GM12878 (cell line): ENCODE results near the gene C10orf88. TPM values are rescaled to one million over a fixed set of nuclear protein-coding genes. Genes with fewer than 3 reads are reported as not detected.
A peak's percentile ranks its signal among the peaks of the same experiment; 100 is the strongest.

Source experiments
- ATAC-seq: fragments of 200-7000 bp; cut with Tn5 transposase; 3 replicates; pipeline ENCODE4 v1.9.1; 2020; ENCODE audit warnings: mild to moderate bottlenecking, moderate library complexity
- BruUV-seq: library from RNA; stranded (reverse); fragments of 400-500 nt; replicated peaks from 2 replicates; lab custom pipeline; 2021; lab: Mats Ljungman, UMichigan
- CTCF ChIA-PET: fragments of 300-600 bp; sonication (Branson Sonifier 250); formaldehyde crosslinking; extraction: SDS; loops from one replicate; lab custom pipeline; 2021; ENCODE audit warnings: inconsistent platforms; lab: Yijun Ruan, JAX
- POLR2A ChIA-PET: fragments of 350-600 bp; formaldehyde crosslinking; extraction: SDS; loops from one replicate; lab custom pipeline; 2021; ENCODE audit warnings: inconsistent platforms; lab: Charles Lee
- RAD21 ChIA-PET: fragments of 300-600 bp; sonication (Branson Sonifier 250); formaldehyde crosslinking; loops from one replicate; lab custom pipeline; 2023; ENCODE audit warnings: antibody characterized with exemption; ENCODE audit not compliant: unreplicated experiment; lab: Charles Lee
- SMC1A ChIA-PET: fragments of 300-600 bp; sonication (Branson Sonifier 250); formaldehyde crosslinking; loops from one replicate; lab custom pipeline; 2023; ENCODE audit not compliant: unreplicated experiment, uncharacterized antibody; lab: Charles Lee
- DNase-seq: peaks from one replicate; pipeline ENCODE4 v3.0.0-alpha.2; 2011; ENCODE audit warnings: low read depth, low spot score
- FAIRE-seq: peaks from 3 replicates; lab custom pipeline; 2011; peaks lifted over from hg19 to GRCh38; lab: Jason Lieb, UNC
- H2AFZ ChIP-seq: 2 replicates; pipeline ENCODE4 v1.6.0; 2011; ENCODE audit warnings: low read depth, low read length, control low read depth; ENCODE audit not compliant: control insufficient read depth
- H3K27ac ChIP-seq: 2 replicates; pipeline ENCODE4 v1.5.1; 2011; ENCODE audit warnings: control low read depth; ENCODE audit not compliant: control insufficient read depth, insufficient read depth
- H3K27me3 ChIP-seq, 2 experiments: replicated peaks in 1 of 2; 2 replicates each; pipeline versions ENCODE4 v1.6.0 to v1.6.1; 2011; ENCODE audit warnings: low read length in 1 of 2; ENCODE audit not compliant: control insufficient read depth in 2 of 2, insufficient read depth in 2 of 2
- H3K36me3 ChIP-seq, 2 experiments: 2 replicates each; pipeline ENCODE4 v1.5.1; 2011; ENCODE audit warnings: low read length in 1 of 2; ENCODE audit not compliant: control insufficient read depth in 2 of 2, insufficient read depth in 2 of 2
- H3K4me1 ChIP-seq: 2 replicates; pipeline ENCODE4 v1.6.1; 2011; ENCODE audit warnings: mild to moderate bottlenecking, low read length, moderate library complexity, mixed read lengths; ENCODE audit not compliant: control insufficient read depth, insufficient read depth
- H3K4me2 ChIP-seq: 2 replicates; pipeline ENCODE4 v1.6.0; 2011; ENCODE audit warnings: control low read depth; ENCODE audit not compliant: control insufficient read depth, insufficient read depth
- H3K4me3 ChIP-seq: fragments of 200-600 bp; sonication (generic); 2 replicates; pipeline ENCODE4 v1.5.1; 2016
- H3K79me2 ChIP-seq: 2 replicates; pipeline ENCODE4 v1.6.0; 2011; ENCODE audit warnings: low read length; ENCODE audit not compliant: control insufficient read depth, insufficient read depth
- H3K9ac ChIP-seq: 2 replicates; pipeline ENCODE4 v1.8.0; 2011; ENCODE audit warnings: low read length, control low read depth, mixed read lengths; ENCODE audit not compliant: control insufficient read depth, insufficient read depth
- H3K9me3 ChIP-seq: replicated peaks from 3 replicates; pipeline ENCODE4 v1.5.1; 2011; ENCODE audit warnings: mild to moderate bottlenecking, low read length; ENCODE audit not compliant: control insufficient read depth, insufficient read depth
- H4K20me1 ChIP-seq: 2 replicates; pipeline ENCODE4 v1.6.0; 2011; ENCODE audit not compliant: control insufficient read depth, insufficient read depth
- ASH2L ChIP-seq: fragments of 300-600, 200-600 bp; sonication (generic); IDR thresholded peaks from 2 replicates; pipeline ENCODE4 v1.6.1; 2017; ENCODE audit warnings: low read depth, mild to moderate bottlenecking, borderline replicate concordance
- BRCA1 ChIP-seq: IDR thresholded peaks from 2 replicates; pipeline ENCODE4 v1.6.1; 2011; ENCODE audit warnings: low read depth, low read length, improper control_type of control experiment
- CBFB ChIP-seq: IDR thresholded peaks from 2 replicates; pipeline ENCODE4 v1.6.1; 2016; ENCODE audit warnings: antibody characterized with exemption, low read depth
- CHD1 ChIP-seq: IDR thresholded peaks from 2 replicates; pipeline ENCODE4 v1.6.1; 2012; ENCODE audit warnings: low read depth, low read length, improper control_type of control experiment
- EP300 ChIP-seq, 2 experiments: fragments of 150-350 bp in 1 of 2; IDR thresholded peaks; 2 replicates each; pipeline ENCODE4 v1.6.1; 2011 to 2012; ENCODE audit warnings: low read depth in 2 of 2, low read length in 2 of 2, borderline replicate concordance in 1 of 2, improper control_type of control experiment in 1 of 2, inconsistent platforms in 1 of 2; ENCODE audit not compliant: control insufficient read depth in 1 of 2
- ETV6 ChIP-seq, 2 experiments: fragments of 450-650 bp in 1 of 2; IDR thresholded peaks in 1 of 2; conservative IDR thresholded peaks in 1 of 2; 2 replicates each; pipeline ENCODE4 v1.6.1; 2014; ENCODE audit warnings: antibody characterized with exemption in 1 of 2, borderline replicate concordance in 1 of 2, low read depth in 1 of 2, mild to moderate bottlenecking in 1 of 2, moderate library complexity in 1 of 2
- IKZF2 ChIP-seq, 2 experiments: fragments of 450-650 bp; IDR thresholded peaks; 2 replicates each; pipeline ENCODE4 v1.6.1; 2017; ENCODE audit warnings: mild to moderate bottlenecking in 2 of 2, moderate library complexity in 2 of 2
- MXI1 ChIP-seq: fragments of 150-350 bp; IDR thresholded peaks from 2 replicates; pipeline ENCODE4 v1.6.1; 2011; ENCODE audit warnings: low read depth, mild to moderate bottlenecking, inconsistent platforms, low read length, improper control_type of control experiment
- NR2C1 ChIP-seq: fragments of 450-650 bp; IDR thresholded peaks from 2 replicates; pipeline ENCODE4 v1.6.1; 2017; ENCODE audit warnings: antibody characterized with exemption, mild to moderate bottlenecking, moderate library complexity
- SMAD5 ChIP-seq: IDR thresholded peaks from 2 replicates; pipeline ENCODE4 v1.6.1; 2016; ENCODE audit warnings: antibody characterized with exemption, low read depth
- SPI1 ChIP-seq: IDR thresholded peaks from 2 replicates; pipeline ENCODE4 v1.6.1; 2011; ENCODE audit warnings: low read depth, mild to moderate bottlenecking, low read length, moderate library complexity, borderline replicate concordance; ENCODE audit not compliant: insufficient read depth
- SREBF1 ChIP-seq: IDR thresholded peaks from 2 replicates; pipeline ENCODE4 v1.6.1; 2012; ENCODE audit warnings: mild to moderate bottlenecking, low read length
- ZBTB40 ChIP-seq: fragments of 450-650 bp; IDR thresholded peaks from 2 replicates; pipeline ENCODE4 v1.6.1; 2016; ENCODE audit warnings: mild to moderate bottlenecking, moderate library complexity, borderline replicate concordance
- whole genome bisulfite sequencing: methylation state at CpG from one replicate; pipeline ENCODE4 v1.1.6; 2016; ENCODE audit warnings: low lambda C conversion rate; ENCODE audit not compliant: insufficient replicate concordance, insufficient coverage; ENCODE audit errors: missing lambda C conversion rate; 5-methylcytosine and 5-hydroxymethylcytosine counted together
- in situ Hi-C: fragments of 300-500 bp; cut with MboI; formaldehyde crosslinking; loops from 9 replicates; pipeline ENCODE4 v1.14.3; 2018; ENCODE audit warnings: mixed read lengths
- intact Hi-C: fragments of 100-400 bp; cut with micrococcal nuclease; formaldehyde crosslinking; loops from one replicate; pipeline ENCODE4 v1.14.2; 2022; ENCODE audit not compliant: unreplicated experiment
- polyA plus RNA-seq, 11 experiments: library from polyadenylated mRNA; depleted of rRNA in 4 of 11; unstranded in 6 of 11; stranded (reverse) in 5 of 11; fragments of >200 nt; fragmentation: Nextera tagmentation in 4 of 11; fragmentation: Illumina TruSeq in 1 of 11; extraction: Ambion mirVana in 4 of 11; extraction: Trizol in 1 of 11; gene quantifications; 1 replicate in 1 of 11; 2 replicates in 10 of 11; pipeline versions ENCODE4 v1.2.1 to v1.2.3, GENCODE V29; 2011 to 2016; ENCODE audit warnings: inconsistent platforms in 2 of 11, missing spikeins in 2 of 11, low read depth in 1 of 11
- total RNA-seq, 4 experiments: library from RNA; depleted of rRNA in 3 of 4; stranded (reverse); fragments of >200 nt in 3 of 4; fragmentation: Illumina TruSeq in 1 of 4; extraction: Trizol in 1 of 4; gene quantifications; 2 replicates each; pipeline versions ENCODE4 v1.2.1 to v1.2.3, GENCODE V29; 2013 to 2021

C10orf88 gene
- total and polyA plus RNA-seq, 10 of the 15 experiments (the other 5 are each of a cell fraction or from before 2014, with no cell fraction given), result 4.7 to 12.5 (median 8.5) TPM

- BruUV-seq, result no TSS peak
- Histone ChIP-seq H2AFZ (no peak overlapping the region), H3K27ac (no peak overlapping the region), H3K27me3 (no peaks in the 10 kb centered on the region), H3K36me3 (no peaks in the 10 kb centered on the region), H3K4me3 (no peak overlapping the region), H3K79me2 (no peaks in the 10 kb centered on the region), H4K20me1 (no peaks in the 10 kb centered on the region), H3K9ac (no peak overlapping the region), H3K9me3 (no peaks in the 10 kb centered on the region; the same call in 2 of the 3 replicates), H3K4me2 (no peak overlapping the region), H3K4me1 (no peaks in the 10 kb centered on the region; the same call in 1 of the 2 replicates)
- DNase-seq (no peak), ATAC-seq (no peak), FAIRE-seq (peak; percentile 13)
- TF ChIP-seq MXI1 (no peak), SPI1 (peak; percentile 52; the same call in 1 of the 2 replicates), SMAD5 (no peak), ASH2L (no peak)
- in situ Hi-C loops (no loop called here), intact Hi-C loops (no loop called here)
- CTCF ChIA-PET, result interaction anchor here (1.1 to 1.3 kb wide), 3 partner anchors 11 to 13 kb away, joined by 3 read pairs; partner anchors contain the start of gene PSTK
- POLR2A ChIA-PET, result no interaction called here
- RAD21 ChIA-PET, result no interaction called here
- 10% methylated on average over 3 of the region's 3 CpGs for WGBS
- SMC1A ChIA-PET, result no interaction called here
Measured at GRCh38 chr10:122968698-122969097, 14.7 kb upstream of the C10orf88 start.

- ChIA-PET RAD21 (no interaction called here), SMC1A (interaction anchor here (2.2 kb wide), 1 partner anchor 11 kb away, joined by 6 read pairs; no protein-coding TSS in a partner anchor), CTCF (interaction anchor here (1.3 to 2.3 kb wide), 2 partner anchors 9 to 11 kb away, joined by 4 to 6 read pairs; no protein-coding TSS in a partner anchor), POLR2A (no interaction called here)
- Histone ChIP-seq H3K79me2 (no peaks in the 10 kb centered on the region), H3K9me3 (no peaks in the 10 kb centered on the region; the same call in 2 of the 3 replicates), H3K27ac (no peak overlapping the region), H3K9ac (no peak overlapping the region), H3K4me2 (no peak overlapping the region), H3K27me3 (peaks cover 0 to 3% of the 10 kb centered on the region in 2 experiments; a peak in 1 of 4 replicates), H3K4me1 (no peaks in the 10 kb centered on the region), H2AFZ (no peak overlapping the region), H3K4me3 (no peak overlapping the region), H3K36me3 (no peaks in the 10 kb centered on the region), H4K20me1 (no peaks in the 10 kb centered on the region)
- in situ Hi-C loops (no loop called here), intact Hi-C loops (no loop called here)
- FAIRE-seq (no peak), DNase-seq (no peak), ATAC-seq (no peak)
- no TSS peak for BruUV-seq
- TF ChIP-seq IKZF2 (IDR thresholded peaks at IDR 0.05) (no peak), EP300 (IDR thresholded peaks at IDR 0.05; ENCODE audit: borderline replicate concordance in 1 of 2, control insufficient read depth in 1 of 2, low read depth in 2 of 2, low read length in 2 of 2) (no peak), BRCA1 (no peak), SREBF1 (no peak), ZBTB40 (no peak), CBFB (no peak), CHD1 (no peak), NR2C1 (no peak), ETV6 (conservative IDR thresholded peaks at IDR 0.05 in 1 of 2, IDR thresholded peaks at IDR 0.05 in 1 of 2; ENCODE audit: borderline replicate concordance in 1 of 2, low read depth in 1 of 2) (no peak)
Measured at GRCh38 chr10:122966879-122967278, 12.9 kb upstream of the C10orf88 start.
